ENCODE results near the gene ADM5. TPM values are rescaled to one million over a fixed set of nuclear protein-coding genes. Genes with fewer than 3 reads are reported as not detected.

The ADM5 gene
- total RNA-seq, 4 donors from 2014 or later, result 0.83 to 4.1 (median 2.5) TPM

DNA sequence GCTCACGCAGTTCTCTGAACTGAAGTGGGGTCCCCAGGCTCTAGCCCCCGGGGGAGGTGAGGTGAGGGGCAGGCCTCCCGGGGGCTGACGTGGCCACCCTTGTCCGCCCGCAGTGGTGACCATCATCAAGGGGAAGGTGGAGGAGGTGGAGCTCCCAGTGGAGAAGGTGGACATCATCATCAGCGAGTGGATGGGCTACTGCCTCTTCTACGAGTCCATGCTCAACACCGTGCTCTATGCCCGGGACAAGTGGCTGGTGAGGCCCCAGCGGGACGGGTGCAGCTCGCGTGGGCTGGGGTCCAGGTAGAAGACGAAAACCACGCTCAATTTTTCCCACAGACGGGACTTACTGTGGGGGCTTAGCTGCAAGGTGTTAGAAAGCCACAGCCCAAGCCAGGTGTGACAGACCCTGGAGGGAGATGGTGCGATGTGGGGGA, 5.6 kb upstream of the ADM5 start:
- intact Hi-C loops (cut with DNase I), result no loop called here
- DNase-seq (ENCODE audit: extremely low spot score), result no peak
- 86% methylated on average over 12 of the region's 18 CpGs for WGBS
- Histone ChIP-seq H3K9me3 (no peaks in the 10 kb centered on the region), H3K4me1 (peaks cover 26 to 46% (median 29%) of the 10 kb centered on the region in 4 donors), H3K36me3 (peaks cover 52 to 80% (median 72%) of the 10 kb centered on the region in 4 donors), H3K27me3 (peaks cover 0 to 3% (median 0%) of the 10 kb centered on the region in 4 donors), H3K27ac (replicated peaks in 1 of 4) (no peak overlapping the region), H3K4me3 (no peak overlapping the region)
- TF ChIP-seq POLR2AphosphoS5 (IDR thresholded peaks at IDR 0.05) (no peak), EP300 (IDR thresholded peaks at IDR 0.05) (no peak), POLR2A (IDR thresholded peaks at IDR 0.05; ENCODE audit: low read depth) (no peak)
- TF ChIP-seq, protein P1, sequence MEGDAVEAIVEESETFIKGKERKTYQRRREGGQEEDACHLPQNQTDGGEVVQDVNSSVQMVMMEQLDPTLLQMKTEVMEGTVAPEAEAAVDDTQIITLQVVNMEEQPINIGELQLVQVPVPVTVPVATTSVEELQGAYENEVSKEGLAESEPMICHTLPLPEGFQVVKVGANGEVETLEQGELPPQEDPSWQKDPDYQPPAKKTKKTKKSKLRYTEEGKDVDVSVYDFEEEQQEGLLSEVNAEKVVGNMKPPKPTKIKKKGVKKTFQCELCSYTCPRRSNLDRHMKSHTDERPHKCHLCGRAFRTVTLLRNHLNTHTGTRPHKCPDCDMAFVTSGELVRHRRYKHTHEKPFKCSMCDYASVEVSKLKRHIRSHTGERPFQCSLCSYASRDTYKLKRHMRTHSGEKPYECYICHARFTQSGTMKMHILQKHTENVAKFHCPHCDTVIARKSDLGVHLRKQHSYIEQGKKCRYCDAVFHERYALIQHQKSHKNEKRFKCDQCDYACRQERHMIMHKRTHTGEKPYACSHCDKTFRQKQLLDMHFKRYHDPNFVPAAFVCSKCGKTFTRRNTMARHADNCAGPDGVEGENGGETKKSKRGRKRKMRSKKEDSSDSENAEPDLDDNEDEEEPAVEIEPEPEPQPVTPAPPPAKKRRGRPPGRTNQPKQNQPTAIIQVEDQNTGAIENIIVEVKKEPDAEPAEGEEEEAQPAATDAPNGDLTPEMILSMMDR (IDR thresholded peaks at IDR 0.05), result no peak

DNA sequence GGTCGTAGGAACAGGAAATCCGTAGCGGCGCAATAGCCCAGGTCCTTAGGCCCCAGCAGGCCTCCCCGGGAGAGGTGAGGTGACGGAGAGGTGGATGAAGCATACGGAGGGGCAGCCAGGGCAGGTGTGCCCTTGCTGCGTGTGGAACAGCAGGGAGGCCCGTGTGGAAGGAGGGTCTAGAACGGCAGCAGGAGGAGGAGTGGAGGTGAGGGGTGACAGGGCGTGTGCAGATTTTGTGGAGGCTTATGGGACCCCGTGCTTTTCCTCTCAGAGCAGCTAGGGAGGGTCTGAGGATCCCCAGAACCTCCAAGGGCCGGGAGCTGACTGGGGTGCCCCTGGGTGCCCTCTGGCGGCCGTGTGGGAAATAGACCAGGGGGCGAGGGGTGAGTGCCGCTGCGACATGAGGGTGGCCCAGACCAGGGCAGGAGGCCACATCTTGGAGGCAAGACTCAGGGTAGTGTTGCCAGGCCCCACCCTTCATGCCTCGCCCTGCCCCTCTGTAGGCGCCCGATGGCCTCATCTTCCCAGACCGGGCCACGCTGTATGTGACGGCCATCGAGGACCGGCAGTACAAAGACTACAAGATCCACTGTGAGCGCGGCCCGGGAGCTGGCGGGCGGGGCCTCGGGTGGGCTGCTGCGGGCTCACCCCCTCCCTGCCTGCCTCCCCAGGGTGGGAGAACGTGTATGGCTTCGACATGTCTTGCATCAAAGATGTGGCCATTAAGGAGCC, 5.0 kb upstream of the ADM5 start:
- no peak overlapping the region for H3K27ac ChIP-seq (replicated peaks in 1 of 4)
- no peak for DNase-seq (ENCODE audit: extremely low spot score)
- no peak for TF ChIP-seq POLR2A (IDR thresholded peaks at IDR 0.05; ENCODE audit: low read depth)
- TF ChIP-seq, protein P1 (IDR thresholded peaks at IDR 0.05), result peak in 1 of 3 experiments; percentile 43
- H3K4me1 ChIP-seq, result peaks cover 25 to 44% (median 28%) of the 10 kb centered on the region in 4 donors
- H3K4me3 ChIP-seq, result no peak overlapping the region
- peaks cover 52 to 80% (median 72%) of the 10 kb centered on the region in 4 donors for H3K36me3 ChIP-seq
- no peaks in the 10 kb centered on the region for H3K9me3 ChIP-seq
- 77% methylated on average over 16 of the region's 35 CpGs for WGBS
- intact Hi-C loops (cut with DNase I), result no loop called here
- H3K27me3 ChIP-seq, result peaks cover 0 to 9% (median 2%) of the 10 kb centered on the region in 4 donors

DNA sequence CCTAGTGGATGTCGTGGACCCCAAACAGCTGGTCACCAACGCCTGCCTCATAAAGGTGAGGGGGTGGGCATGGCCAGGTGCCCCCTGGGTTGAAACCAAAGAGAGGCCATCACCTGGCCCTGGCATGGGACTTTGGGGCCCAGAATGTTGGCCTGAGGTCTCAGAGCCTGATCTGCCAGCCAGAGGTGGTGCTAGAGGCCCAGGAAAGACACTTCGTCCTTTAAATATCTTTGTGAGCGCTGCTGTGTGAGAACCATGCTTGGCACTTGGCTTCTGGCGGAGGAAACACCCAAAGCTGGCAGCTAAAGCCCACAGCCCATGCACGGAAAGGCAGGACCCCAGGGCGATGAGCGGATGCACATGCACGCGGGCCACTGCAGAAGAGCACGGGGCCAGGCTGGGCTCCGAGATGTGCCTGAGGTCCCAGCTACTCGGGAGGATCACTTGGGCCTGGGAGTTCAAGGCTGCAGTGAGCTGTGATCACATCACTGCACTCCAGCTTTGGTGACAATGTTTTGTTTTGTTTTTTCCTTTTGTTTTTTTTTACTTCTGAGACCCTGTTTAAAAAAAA, 4.3 kb upstream of the ADM5 start:
- H3K36me3 ChIP-seq, result peaks cover 52 to 80% (median 72%) of the 10 kb centered on the region in 4 donors
- H3K27me3 ChIP-seq, result peaks cover 0 to 16% (median 4%) of the 10 kb centered on the region in 4 donors
- intact Hi-C loops (cut with DNase I), result no loop called here
- DNase-seq (ENCODE audit: extremely low spot score), result no peak
- WGBS, result 87% methylated on average over 11 of the region's 13 CpGs
- H3K4me3 ChIP-seq, result no peak overlapping the region
- peaks cover 25 to 44% (median 28%) of the 10 kb centered on the region in 4 donors for H3K4me1 ChIP-seq
- no peak overlapping the region for H3K27ac ChIP-seq (replicated peaks in 1 of 4)
- TF ChIP-seq EP300 (IDR thresholded peaks at IDR 0.05), result no peak
- TF ChIP-seq POLR2A (IDR thresholded peaks at IDR 0.05; ENCODE audit: low read depth), result no peak
- TF ChIP-seq, protein P1 (IDR thresholded peaks at IDR 0.05), result no peak
- TF ChIP-seq POLR2AphosphoS5 (IDR thresholded peaks at IDR 0.05), result no peak
- H3K9me3 ChIP-seq, result no peaks in the 10 kb centered on the region

DNA sequence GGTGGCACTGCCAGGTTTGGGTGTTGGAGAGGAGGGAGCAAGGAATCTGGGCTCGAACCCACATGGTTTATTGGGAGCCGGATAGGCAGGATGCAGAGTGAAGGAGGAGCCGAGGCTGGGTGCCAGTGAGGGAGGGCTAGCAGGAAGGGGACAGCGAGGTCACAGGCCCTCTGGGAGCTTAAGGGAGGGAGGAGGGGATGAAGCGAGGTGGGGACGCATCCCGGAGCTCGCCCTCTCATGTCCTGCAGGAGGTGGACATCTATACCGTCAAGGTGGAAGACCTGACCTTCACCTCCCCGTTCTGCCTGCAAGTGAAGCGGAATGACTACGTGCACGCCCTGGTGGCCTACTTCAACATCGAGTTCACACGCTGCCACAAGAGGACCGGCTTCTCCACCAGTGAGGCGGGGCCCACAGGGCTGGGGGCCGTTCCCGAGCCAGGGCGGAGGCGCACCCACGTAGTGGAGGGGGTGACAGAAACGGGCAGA, 3.5 kb upstream of the ADM5 start:
- no peak for DNase-seq (ENCODE audit: extremely low spot score)
- intact Hi-C loops (cut with DNase I), result no loop called here
- Histone ChIP-seq H3K9me3 (no peaks in the 10 kb centered on the region), H3K27me3 (peaks cover 0 to 24% (median 7%) of the 10 kb centered on the region in 4 donors), H3K4me1 (peaks cover 25 to 42% (median 28%) of the 10 kb centered on the region in 4 donors), H3K27ac (replicated peaks in 1 of 4) (peak overlapping the region in 1 of 4 donors; percentile 66), H3K36me3 (peaks cover 52 to 76% (median 71%) of the 10 kb centered on the region in 4 donors), H3K4me3 (peak overlapping the region in 1 of 4 donors; percentile 2)
- 80% methylated on average over 17 of the region's 23 CpGs for WGBS
- no peak for TF ChIP-seq POLR2AphosphoS5 (IDR thresholded peaks at IDR 0.05)
- no peak for TF ChIP-seq EP300 (IDR thresholded peaks at IDR 0.05)
- TF ChIP-seq, protein P1 (IDR thresholded peaks at IDR 0.05), result no peak
- no peak for TF ChIP-seq POLR2A (IDR thresholded peaks at IDR 0.05; ENCODE audit: low read depth)
